HG03457 (cell line): ENCODE results near the gene IL6ST.

Experiments used
- ATAC-seq: cut with Tn5 transposase; IDR thresholded peaks from one replicate; pipeline ENCODE4 v1.9.1; 2021; ENCODE audit warnings: moderate number of reproducible peaks; ENCODE audit not compliant: unreplicated experiment

Gene IL6ST

GRCh38 chr5:55897905-55898304 lies 96.9 kb downstream of the IL6ST start:
- ATAC-seq, result no peak

GRCh38 chr5:55897206-55897894 lies 97.4 kb downstream of the IL6ST start:
- ATAC-seq, result no peak

GRCh38 chr5:55896663-55897062 lies 98.1 kb downstream of the IL6ST start:
- ATAC-seq, result no peak

GRCh38 chr5:55896238-55896637 lies 98.5 kb downstream of the IL6ST start:
- ATAC-seq, result no peak

GRCh38 chr5:55895346-55895745 lies 99.4 kb downstream of the IL6ST start:
- ATAC-seq, result no peak

GRCh38 chr5:55894135-55894534 lies 100.6 kb downstream of the IL6ST start:
- ATAC-seq, result no peak

- ATAC-seq, result no peak
Observed at GRCh38 chr5:55892479-55892878, 102.3 kb downstream of the IL6ST start.

GRCh38 chr5:55888205-55888604 lies 106.6 kb downstream of the IL6ST start:
- no peak for ATAC-seq

GRCh38 chr5:55885359-55885758 lies 109.4 kb downstream of the IL6ST start:
- ATAC-seq, result no peak
